GM12891 (cell line): ENCODE measurements around the gene CREB5.

Experiments used
- PAX5 ChIP-seq: IDR thresholded peaks from 2 replicates; pipeline ENCODE4 v1.6.1; 2011; ENCODE audit warnings: low read length, moderate library complexity, mild to moderate bottlenecking; ENCODE audit not compliant: insufficient read depth, severe bottlenecking
- POLR2A ChIP-seq: IDR thresholded peaks from 2 replicates; pipeline ENCODE4 v1.6.1; 2011; ENCODE audit warnings: low read depth, low read length, control low read depth

DNA sequence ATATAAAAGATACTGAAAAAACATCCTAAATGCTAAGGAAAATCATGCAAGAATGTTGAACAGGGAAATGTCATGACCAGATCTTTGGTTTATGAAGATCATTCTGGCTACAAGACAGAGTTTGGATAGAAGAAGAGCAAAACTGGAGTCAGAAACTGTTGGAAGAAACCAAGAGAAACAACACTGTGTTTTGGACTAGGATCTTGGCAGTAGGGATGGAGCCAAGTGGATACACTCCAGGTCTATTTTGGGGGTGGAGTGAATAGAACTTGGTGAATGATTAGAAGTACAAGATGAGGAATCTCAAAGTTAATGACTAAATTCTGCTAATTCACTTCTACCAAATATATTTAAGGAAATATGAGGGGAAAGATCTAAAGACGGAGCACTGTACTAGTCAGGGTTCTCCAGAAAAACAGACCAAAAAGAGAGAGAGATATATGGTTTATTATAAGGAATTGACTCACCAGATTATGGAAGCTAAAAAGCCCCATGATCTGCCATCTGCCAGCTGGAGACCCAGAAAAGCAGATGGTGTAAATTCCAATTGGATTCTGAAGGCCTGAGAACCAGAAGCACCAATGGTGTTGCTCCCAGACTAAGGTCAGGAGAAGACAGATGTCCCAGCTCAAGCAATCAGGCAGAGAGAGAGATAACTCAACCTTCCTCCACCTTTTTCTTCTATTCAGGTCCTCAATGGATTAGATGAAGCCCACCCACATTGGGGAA, 290.9 kb downstream of the CREB5 start:
- no peak for TF ChIP-seq POLR2A
- TF ChIP-seq PAX5: no peak
